ENCODE measurements around the gene MSMO1.

The MSMO1 gene

DNA sequence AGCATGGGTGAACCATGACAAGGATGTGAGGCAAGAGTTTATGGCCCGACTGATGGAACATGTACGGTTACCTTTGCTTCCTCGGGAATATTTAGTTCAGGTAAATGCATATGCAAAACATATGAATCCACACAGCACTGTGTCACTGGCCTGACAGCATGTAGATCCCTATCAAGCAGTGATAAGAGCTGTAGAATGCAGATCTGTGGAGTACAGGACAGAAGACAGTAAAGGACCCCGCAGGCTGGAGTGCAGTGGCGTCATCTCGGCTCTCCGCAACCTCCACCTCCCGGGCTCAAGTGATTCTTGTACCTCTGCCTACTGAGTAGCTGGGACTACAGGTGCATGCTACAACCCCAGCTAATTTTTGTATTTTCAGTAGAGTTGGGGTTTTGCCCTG is 29.8 kb upstream of the MSMO1 start:
- Histone ChIP-seq H3K4me1 (ENCODE audit: control insufficient read depth, insufficient read depth, low read length) (peaks cover 14% of the 10 kb centered on the region; the same call in 1 of the 2 replicates), H3K27ac (ENCODE audit: low read depth, low read length) (no peak overlapping the region), H3K27me3 (ENCODE audit: control insufficient read depth, insufficient read depth, low read length) (no peaks in the 10 kb centered on the region), H3K9me3 (ENCODE audit: control insufficient read depth, insufficient read depth, low read length) (no peaks in the 10 kb centered on the region), H3K4me3 (ENCODE audit: low read depth, low read length) (no peak overlapping the region), H3K36me3 (ENCODE audit: control insufficient read depth, insufficient read depth, low read length) (peaks cover 12% of the 10 kb centered on the region), H3K9ac (ENCODE audit: low read depth, low read length) (no peak overlapping the region)

DNA sequence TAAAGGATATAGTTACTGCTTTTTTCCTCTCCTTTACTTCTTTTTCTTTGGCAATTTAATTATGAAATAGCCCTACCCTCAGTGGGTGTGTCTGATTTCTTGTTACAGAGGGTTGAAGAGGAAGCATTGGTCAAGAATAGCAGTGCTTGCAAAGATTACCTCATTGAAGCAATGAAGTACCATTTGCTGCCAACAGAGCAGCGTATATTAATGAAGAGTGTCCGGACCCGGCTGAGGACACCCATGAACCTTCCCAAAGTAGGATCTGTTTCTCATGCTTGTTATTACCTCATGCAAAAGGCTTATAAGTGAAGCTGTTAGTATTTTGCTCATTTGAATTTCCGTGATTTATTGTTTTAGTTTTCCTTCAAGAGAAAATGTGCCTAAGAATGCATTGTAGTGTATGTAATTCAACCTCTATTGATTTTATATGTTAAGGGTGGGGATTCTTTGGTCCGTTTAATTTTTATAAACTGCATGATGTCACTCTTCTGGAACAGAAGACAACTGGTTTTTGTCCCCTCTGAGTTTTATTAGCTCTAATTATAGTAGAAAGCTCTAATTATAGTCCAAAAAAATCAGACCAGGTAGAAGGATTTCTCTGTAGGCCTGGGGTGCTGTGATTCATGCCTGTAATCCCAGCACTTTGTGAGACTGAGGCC is 27.9 kb upstream of the MSMO1 start:
- Histone ChIP-seq H3K9ac (ENCODE audit: low read depth, low read length) (no peak overlapping the region), H3K27me3 (ENCODE audit: control insufficient read depth, insufficient read depth, low read length) (no peaks in the 10 kb centered on the region), H3K27ac (ENCODE audit: low read depth, low read length) (no peak overlapping the region), H3K36me3 (ENCODE audit: control insufficient read depth, insufficient read depth, low read length) (peaks cover 12% of the 10 kb centered on the region), H3K9me3 (ENCODE audit: control insufficient read depth, insufficient read depth, low read length) (no peaks in the 10 kb centered on the region), H3K4me1 (ENCODE audit: control insufficient read depth, insufficient read depth, low read length) (peaks cover 8% of the 10 kb centered on the region; the same call in 1 of the 2 replicates), H3K4me3 (ENCODE audit: low read depth, low read length) (no peak overlapping the region)

- Histone ChIP-seq H3K9ac (ENCODE audit: low read depth, low read length) (no peak overlapping the region), H3K4me3 (ENCODE audit: low read depth, low read length) (no peak overlapping the region), H3K36me3 (ENCODE audit: control insufficient read depth, insufficient read depth, low read length) (peaks cover 17% of the 10 kb centered on the region), H3K27ac (ENCODE audit: low read depth, low read length) (no peak overlapping the region), H3K9me3 (ENCODE audit: control insufficient read depth, insufficient read depth, low read length) (no peaks in the 10 kb centered on the region), H3K27me3 (ENCODE audit: control insufficient read depth, insufficient read depth, low read length) (no peaks in the 10 kb centered on the region), H3K4me1 (ENCODE audit: control insufficient read depth, insufficient read depth, low read length) (no peaks in the 10 kb centered on the region)
These were observed 25.6 kb upstream of the MSMO1 start for GRCh38 chr4:165301833-165302232.

DNA sequence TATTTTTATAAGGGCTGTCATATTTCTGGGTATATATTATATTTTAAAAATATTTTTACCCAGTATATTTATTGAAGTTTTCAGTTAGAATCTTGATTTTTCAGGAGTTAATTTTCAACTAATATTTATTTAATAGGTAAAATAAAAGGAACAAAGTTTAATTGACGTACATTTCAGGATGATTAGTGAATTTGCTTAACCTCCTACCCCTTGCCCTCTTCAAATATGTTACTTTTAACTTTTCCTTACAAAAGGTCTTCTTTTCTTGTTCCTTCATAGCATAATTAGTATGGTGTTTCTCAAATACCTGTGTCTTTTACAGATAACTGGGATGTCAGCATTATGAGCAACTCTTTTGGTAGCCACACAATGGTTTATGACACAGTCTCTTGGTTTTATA is 24.8 kb upstream of the MSMO1 start:
- Histone ChIP-seq H3K4me1 (ENCODE audit: control insufficient read depth, insufficient read depth, low read length) (no peaks in the 10 kb centered on the region), H3K27ac (ENCODE audit: low read depth, low read length) (no peak overlapping the region), H3K4me3 (ENCODE audit: low read depth, low read length) (no peak overlapping the region), H3K9ac (ENCODE audit: low read depth, low read length) (no peak overlapping the region), H3K36me3 (ENCODE audit: control insufficient read depth, insufficient read depth, low read length) (peaks cover 14% of the 10 kb centered on the region), H3K27me3 (ENCODE audit: control insufficient read depth, insufficient read depth, low read length) (no peaks in the 10 kb centered on the region), H3K9me3 (ENCODE audit: control insufficient read depth, insufficient read depth, low read length) (no peaks in the 10 kb centered on the region)

GRCh38 chr4:165308166-165308565 is 19.3 kb upstream of the MSMO1 start:
- Histone ChIP-seq H3K4me1 (ENCODE audit: control insufficient read depth, insufficient read depth, low read length) (no peaks in the 10 kb centered on the region), H3K27me3 (ENCODE audit: control insufficient read depth, insufficient read depth, low read length) (no peaks in the 10 kb centered on the region), H3K36me3 (ENCODE audit: control insufficient read depth, insufficient read depth, low read length) (peaks cover 6% of the 10 kb centered on the region; the same call in 1 of the 2 replicates), H3K4me3 (ENCODE audit: low read depth, low read length) (no peak overlapping the region), H3K9me3 (ENCODE audit: control insufficient read depth, insufficient read depth, low read length) (no peaks in the 10 kb centered on the region), H3K9ac (ENCODE audit: low read depth, low read length) (no peak overlapping the region), H3K27ac (ENCODE audit: low read depth, low read length) (no peak overlapping the region)

GRCh38 chr4:165308606-165309005 is 18.9 kb upstream of the MSMO1 start:
- Histone ChIP-seq H3K4me1 (ENCODE audit: control insufficient read depth, insufficient read depth, low read length) (no peaks in the 10 kb centered on the region), H3K9me3 (ENCODE audit: control insufficient read depth, insufficient read depth, low read length) (no peaks in the 10 kb centered on the region), H3K27me3 (ENCODE audit: control insufficient read depth, insufficient read depth, low read length) (no peaks in the 10 kb centered on the region), H3K9ac (ENCODE audit: low read depth, low read length) (no peak overlapping the region), H3K4me3 (ENCODE audit: low read depth, low read length) (no peak overlapping the region), H3K36me3 (ENCODE audit: control insufficient read depth, insufficient read depth, low read length) (peaks cover 8% of the 10 kb centered on the region; the same call in 1 of the 2 replicates), H3K27ac (ENCODE audit: low read depth, low read length) (no peak overlapping the region)

DNA sequence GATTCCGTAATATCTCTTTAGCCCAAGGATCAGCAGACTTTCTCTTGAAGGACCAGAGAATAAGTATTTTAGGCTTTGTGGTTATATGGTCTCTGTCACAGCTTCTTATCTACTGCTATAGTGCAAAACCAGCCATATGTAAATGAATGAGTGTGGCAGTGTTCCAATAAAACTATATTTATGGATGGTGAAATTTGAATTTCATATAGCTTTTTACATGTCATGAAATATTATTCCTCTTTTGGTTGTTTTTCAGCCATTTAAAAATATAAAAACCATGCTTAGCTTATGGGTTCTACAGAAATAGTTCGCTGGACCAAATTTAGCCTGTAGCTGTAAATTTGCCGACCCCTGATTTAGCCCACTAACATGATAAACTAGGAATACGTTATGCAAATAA is 18.0 kb upstream of the MSMO1 start:
- H3K4me3 ChIP-seq (ENCODE audit: low read depth, low read length): no peak overlapping the region
- H3K4me1 ChIP-seq (ENCODE audit: control insufficient read depth, insufficient read depth, low read length): no peaks in the 10 kb centered on the region
- peaks cover 14% of the 10 kb centered on the region for H3K36me3 ChIP-seq (ENCODE audit: control insufficient read depth, insufficient read depth, low read length)
- H3K27ac ChIP-seq (ENCODE audit: low read depth, low read length): no peak overlapping the region
- no peak overlapping the region for H3K9ac ChIP-seq (ENCODE audit: low read depth, low read length)
- no peaks in the 10 kb centered on the region for H3K9me3 ChIP-seq (ENCODE audit: control insufficient read depth, insufficient read depth, low read length)
- no peaks in the 10 kb centered on the region for H3K27me3 ChIP-seq (ENCODE audit: control insufficient read depth, insufficient read depth, low read length)

GRCh38 chr4:165312506-165312905 is 15.0 kb upstream of the MSMO1 start:
- H3K27ac ChIP-seq (ENCODE audit: low read depth, low read length): no peak overlapping the region
- no peak overlapping the region for H3K9ac ChIP-seq (ENCODE audit: low read depth, low read length)
- no peaks in the 10 kb centered on the region for H3K27me3 ChIP-seq (ENCODE audit: control insufficient read depth, insufficient read depth, low read length)
- peaks cover 10% of the 10 kb centered on the region for H3K36me3 ChIP-seq (ENCODE audit: control insufficient read depth, insufficient read depth, low read length)
- H3K4me1 ChIP-seq (ENCODE audit: control insufficient read depth, insufficient read depth, low read length): no peaks in the 10 kb centered on the region
- H3K4me3 ChIP-seq (ENCODE audit: low read depth, low read length): no peak overlapping the region
- no peaks in the 10 kb centered on the region for H3K9me3 ChIP-seq (ENCODE audit: control insufficient read depth, insufficient read depth, low read length)

GRCh38 chr4:165319030-165319429 is 8.4 kb upstream of the MSMO1 start:
- H3K27me3 ChIP-seq (ENCODE audit: control insufficient read depth, insufficient read depth, low read length): no peaks in the 10 kb centered on the region
- peaks cover 4% of the 10 kb centered on the region; the same call in 1 of the 2 replicates for H3K36me3 ChIP-seq (ENCODE audit: control insufficient read depth, insufficient read depth, low read length)
- no peaks in the 10 kb centered on the region for H3K9me3 ChIP-seq (ENCODE audit: control insufficient read depth, insufficient read depth, low read length)
- H3K9ac ChIP-seq (ENCODE audit: low read depth, low read length): no peak overlapping the region
- no peaks in the 10 kb centered on the region for H3K4me1 ChIP-seq (ENCODE audit: control insufficient read depth, insufficient read depth, low read length)
- no peak overlapping the region for H3K27ac ChIP-seq (ENCODE audit: low read depth, low read length)
- no peak overlapping the region for H3K4me3 ChIP-seq (ENCODE audit: low read depth, low read length)

GRCh38 chr4:165319509-165319908 is 8.0 kb upstream of the MSMO1 start:
- H3K36me3 ChIP-seq (ENCODE audit: control insufficient read depth, insufficient read depth, low read length): no peaks in the 10 kb centered on the region; the same call in 1 of the 2 replicates
- H3K9ac ChIP-seq (ENCODE audit: low read depth, low read length): no peak overlapping the region
- H3K27me3 ChIP-seq (ENCODE audit: control insufficient read depth, insufficient read depth, low read length): no peaks in the 10 kb centered on the region

DNA sequence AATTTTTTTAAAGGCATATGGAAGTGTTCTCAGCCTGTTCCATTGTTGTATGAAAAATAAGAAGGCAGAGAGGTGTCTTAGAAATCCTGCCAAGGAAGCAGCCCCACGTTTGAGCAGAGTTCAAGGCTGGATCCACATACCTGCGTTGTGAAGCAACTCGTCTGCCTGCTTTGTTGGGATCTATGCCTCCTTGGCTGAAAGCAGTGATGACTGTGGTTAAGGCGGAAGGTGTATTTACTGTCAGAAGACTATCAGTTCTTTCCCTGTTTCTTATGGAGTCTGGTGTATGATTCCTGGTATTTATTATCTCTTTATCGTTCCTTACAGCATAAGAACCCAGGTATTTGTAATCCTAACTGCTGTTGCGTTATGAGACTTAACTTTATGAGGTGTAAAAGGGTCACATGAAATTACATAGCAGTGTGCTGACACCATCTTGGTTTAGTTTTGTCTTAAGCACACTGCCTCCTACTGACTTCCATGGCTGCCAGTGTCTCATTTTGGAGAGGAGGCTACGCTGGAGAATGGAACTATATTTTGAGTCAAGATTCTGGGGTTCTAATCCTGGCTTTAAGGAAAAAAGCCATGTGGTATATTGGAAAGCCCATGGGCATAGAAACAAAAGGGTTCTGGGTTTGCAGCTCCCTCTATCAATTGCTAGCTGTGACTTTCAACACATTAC is 3.1 kb upstream of the MSMO1 start:
- Histone ChIP-seq H3K9me3 (ENCODE audit: control insufficient read depth, insufficient read depth, low read length) (no peaks in the 10 kb centered on the region), H3K4me1 (ENCODE audit: control insufficient read depth, insufficient read depth, low read length) (peaks cover 14% of the 10 kb centered on the region), H3K27ac (ENCODE audit: low read depth, low read length) (no peak overlapping the region), H3K4me3 (ENCODE audit: low read depth, low read length) (no peak overlapping the region), H3K36me3 (ENCODE audit: control insufficient read depth, insufficient read depth, low read length) (no peaks in the 10 kb centered on the region), H3K27me3 (ENCODE audit: control insufficient read depth, insufficient read depth, low read length) (no peaks in the 10 kb centered on the region), H3K9ac (ENCODE audit: low read depth, low read length) (no peak overlapping the region)

More at GRCh38 chr4:165319509-165319908, 8.0 kb upstream of the MSMO1 start:
- Histone ChIP-seq H3K9me3 (ENCODE audit: control insufficient read depth, insufficient read depth, low read length) (no peaks in the 10 kb centered on the region), H3K4me1 (ENCODE audit: control insufficient read depth, insufficient read depth, low read length) (no peaks in the 10 kb centered on the region), H3K27ac (ENCODE audit: low read depth, low read length) (no peak overlapping the region), H3K4me3 (ENCODE audit: low read depth, low read length) (no peak overlapping the region)
